ENCODE measurements around the gene NUDT15. TPM values are rescaled to one million over a fixed set of nuclear protein-coding genes. Genes with fewer than 3 reads are reported as not detected.
A peak's percentile ranks its signal among the peaks of the same experiment; 100 is the strongest.

The NUDT15 gene
- total and polyA plus RNA-seq, 10 of the 15 experiments (the other 5 are each of a cell fraction or from before 2014, with no cell fraction given) = 11.4 to 26.7 (median 18.0) TPM

GRCh38 chr13:47997384-47997783, 40.1 kb upstream of the NUDT15 start (continued):
- TF ChIP-seq NFYB (IDR thresholded peaks at IDR 0.05; ENCODE audit: insufficient read depth, low read depth, low read length) (no peak), SIX5 (IDR thresholded peaks at IDR 0.05; ENCODE audit: low read depth, low read length, severe bottlenecking) (no peak), MXI1 (IDR thresholded peaks at IDR 0.05; ENCODE audit: low read depth, low read length) (no peak), MTA2 (IDR thresholded peaks at IDR 0.05; ENCODE audit: low read depth) (no peak), ZNF24 (IDR thresholded peaks at IDR 0.05) (no peak)

- ATAC-seq = no peak
- CTCF ChIA-PET = interaction anchor here (0.6 to 2.3 kb wide), 3 partner anchors 10 to 583 kb away, joined by 3 to 20 read pairs (median 4); partner anchors contain the start of gene NUDT15
- SMC1A ChIA-PET (ENCODE audit: uncharacterized antibody, unreplicated experiment) = no interaction called here
- RAD21 ChIA-PET (ENCODE audit: unreplicated experiment) = interaction anchor here (1.5 kb wide), 1 partner anchor 37 kb away, joined by 5 read pairs; the partner anchor contains the start of gene NUDT15
- Histone ChIP-seq H3K27me3 (replicated peaks in 1 of 2; ENCODE audit: control insufficient read depth in 2 of 2, insufficient read depth in 2 of 2, low read length in 1 of 2) (no peaks in the 10 kb centered on the region), H2AFZ (ENCODE audit: control insufficient read depth, low read depth, low read length) (no peak overlapping the region), H3K79me2 (ENCODE audit: control insufficient read depth, insufficient read depth, low read length) (peaks cover 26% of the 10 kb centered on the region), H4K20me1 (ENCODE audit: control insufficient read depth, insufficient read depth) (no peaks in the 10 kb centered on the region), H3K9ac (ENCODE audit: control insufficient read depth, insufficient read depth, low read length) (no peak overlapping the region; the same call in 1 of the 2 replicates), H3K36me3 (ENCODE audit: control insufficient read depth in 2 of 2, insufficient read depth in 2 of 2, low read length in 1 of 2) (no peaks in the 10 kb centered on the region), H3K4me2 (ENCODE audit: control insufficient read depth, insufficient read depth) (peak overlapping the region; percentile 69), H3K4me1 (ENCODE audit: control insufficient read depth, insufficient read depth, low read length) (no peaks in the 10 kb centered on the region), H3K27ac (ENCODE audit: control insufficient read depth, insufficient read depth) (no peak overlapping the region), H3K4me3 (peak overlapping the region; percentile 82), H3K9me3 (replicated peaks; ENCODE audit: control insufficient read depth, insufficient read depth, low read length) (no peaks in the 10 kb centered on the region)
- FAIRE-seq = no peak
- in situ Hi-C loops (cut with MboI) = no loop called here
- no peak for DNase-seq (ENCODE audit: low read depth, low spot score)
- POLR2A ChIA-PET = no interaction called here
- WGBS (ENCODE audit: insufficient coverage, insufficient replicate concordance, low lambda C conversion rate, missing lambda C conversion rate) = 87% methylated on average over 5 of the region's 5 CpGs
- no TSS peak for BruUV-seq (replicated peaks)
- intact Hi-C loops (cut with micrococcal nuclease; ENCODE audit: unreplicated experiment) = no loop called here
- TF ChIP-seq, protein P1, sequence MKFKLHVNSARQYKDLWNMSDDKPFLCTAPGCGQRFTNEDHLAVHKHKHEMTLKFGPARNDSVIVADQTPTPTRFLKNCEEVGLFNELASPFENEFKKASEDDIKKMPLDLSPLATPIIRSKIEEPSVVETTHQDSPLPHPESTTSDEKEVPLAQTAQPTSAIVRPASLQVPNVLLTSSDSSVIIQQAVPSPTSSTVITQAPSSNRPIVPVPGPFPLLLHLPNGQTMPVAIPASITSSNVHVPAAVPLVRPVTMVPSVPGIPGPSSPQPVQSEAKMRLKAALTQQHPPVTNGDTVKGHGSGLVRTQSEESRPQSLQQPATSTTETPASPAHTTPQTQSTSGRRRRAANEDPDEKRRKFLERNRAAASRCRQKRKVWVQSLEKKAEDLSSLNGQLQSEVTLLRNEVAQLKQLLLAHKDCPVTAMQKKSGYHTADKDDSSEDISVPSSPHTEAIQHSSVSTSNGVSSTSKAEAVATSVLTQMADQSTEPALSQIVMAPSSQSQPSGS (IDR thresholded peaks at IDR 0.05; ENCODE audit: low read length) = no peak
- TF ChIP-seq BCLAF1 (IDR thresholded peaks at IDR 0.05) = no peak
- no peak for TF ChIP-seq SPI1 (IDR thresholded peaks at IDR 0.05; ENCODE audit: borderline replicate concordance, insufficient read depth, low read depth, low read length)
- no peak for TF ChIP-seq CREM (IDR thresholded peaks at IDR 0.05; ENCODE audit: low read depth)
- no peak for TF ChIP-seq ATF3 (IDR thresholded peaks at IDR 0.05; ENCODE audit: borderline replicate concordance, extremely low read depth, low read depth, low read length)
- no peak for TF ChIP-seq USF1 (IDR thresholded peaks at IDR 0.05; ENCODE audit: borderline replicate concordance, extremely low read length, insufficient read depth, low read depth, low read length)
- TF ChIP-seq ELK1 (IDR thresholded peaks at IDR 0.05; ENCODE audit: low read depth, low read length) = no peak
- TF ChIP-seq ZBED1 (IDR thresholded peaks at IDR 0.05; ENCODE audit: borderline replicate concordance) = no peak
- no peak for TF ChIP-seq ZNF384 (IDR thresholded peaks at IDR 0.05; ENCODE audit: borderline replicate concordance, low read depth, low read length)
Measured at GRCh38 chr13:47999973-48000372, 37.6 kb upstream of the NUDT15 start.

All from GM12878 (cell line).